H1 (cell line): ENCODE measurements around the gene NTRK2.

Experiments used
- CHD1 ChIP-seq: IDR thresholded peaks from 2 replicates; pipeline ENCODE4 v1.6.1; 2012; ENCODE audit warnings: low read depth, low read length, improper control_type of control experiment
- CTCF ChIP-seq, 3 experiments: IDR thresholded peaks; 1 replicate in 2 of 3; 2 replicates in 1 of 3; pipeline versions ENCODE4 v1.5.1 to v1.6.1; 2011; ENCODE audit warnings: low read length in 3 of 3, mild to moderate bottlenecking in 3 of 3, inconsistent platforms in 2 of 3, low read depth in 1 of 3, moderate library complexity in 1 of 3; ENCODE audit not compliant: insufficient read depth in 1 of 3; ENCODE audit errors: control extremely low read depth in 1 of 3
- POLR2A ChIP-seq, 2 experiments: IDR thresholded peaks; 1 replicate in 1 of 2; 2 replicates in 1 of 2; pipeline ENCODE4 v1.6.1; 2011; ENCODE audit warnings: low read depth in 2 of 2, low read length in 2 of 2, mild to moderate bottlenecking in 2 of 2; ENCODE audit errors: control extremely low read depth in 1 of 2
- SUZ12 ChIP-seq: fragments of 200-600 bp; sonication (generic); IDR thresholded peaks from 2 replicates; pipeline ENCODE4 v1.6.1; 2012; ENCODE audit warnings: mild to moderate bottlenecking, inconsistent platforms, low read length, moderate library complexity, mixed read lengths
- TAF1 ChIP-seq: IDR thresholded peaks from 2 replicates; pipeline ENCODE4 v1.6.1; 2011; ENCODE audit warnings: mild to moderate bottlenecking, low read depth, low read length
- YY1 ChIP-seq: IDR thresholded peaks from 2 replicates; pipeline ENCODE4 v1.6.1; 2011; ENCODE audit warnings: low read depth, mild to moderate bottlenecking, low read length

GRCh38 chr9:84671586-84672521, 2.3 kb downstream of the NTRK2 start:
- TF ChIP-seq TAF1 = no peak
- TF ChIP-seq YY1 = no peak
- TF ChIP-seq POLR2A (IDR thresholded peaks at IDR 0.05; ENCODE audit: control extremely low read depth in 1 of 2, low read depth in 2 of 2, low read length in 2 of 2) = no peak
- no peak for TF ChIP-seq CHD1
- TF ChIP-seq CTCF (IDR thresholded peaks at IDR 0.05; ENCODE audit: control extremely low read depth in 1 of 3, insufficient read depth in 1 of 3, low read depth in 1 of 3, low read length in 3 of 3) = no peak
- TF ChIP-seq SUZ12 = no peak
